K562 (cell line): ENCODE data around the gene CLTRN. TPM values are rescaled to one million over a fixed set of nuclear protein-coding genes. Genes with fewer than 3 reads are reported as not detected.

Source experiments
- ATAC-seq: fragments of 200-7000 bp; cut with Tn5 transposase; 3 replicates; pipeline ENCODE4 v1.9.1; 2020; ENCODE audit warnings: moderate library complexity
- BruUV-seq: library from RNA; stranded (reverse); fragments of 400-500 nt; replicated peaks from 2 replicates; lab custom pipeline; 2021; lab: Mats Ljungman, UMichigan
- CTCF ChIA-PET: fragments of 300-600 bp; formaldehyde crosslinking; extraction: SDS; loops from one replicate; lab custom pipeline; 2021; ENCODE audit warnings: low intra/inter-chr PET ratio; lab: Yijun Ruan, JAX
- POLR2A ChIA-PET: fragments of 300-600, 350-650 bp; sonication (Branson Sonifier 250); formaldehyde crosslinking; extraction: SDS; loops from one replicate; lab custom pipeline; 2021; ENCODE audit warnings: antibody characterized with exemption, inconsistent platforms; lab: Yijun Ruan, JAX
- DNase-seq, 4 experiments: peaks; one replicate each; pipeline versions ENCODE4 v3.0.0 to v3.0.0-alpha.2; 2011 to 2018; ENCODE audit warnings: low spot score in 3 of 4, mixed read lengths in 3 of 4; ENCODE audit errors: extremely low read depth in 1 of 4
- FAIRE-seq: peaks from 2 replicates; lab custom pipeline; 2011; peaks lifted over from hg19 to GRCh38; lab: Jason Lieb, UNC
- H2AFZ ChIP-seq: 2 replicates; pipeline ENCODE4 v1.6.0; 2011; ENCODE audit warnings: low read depth, low read length, control low read depth, inconsistent platforms
- H3K27ac ChIP-seq: fragments of 200-600 bp; 3 replicates; pipeline ENCODE4 v1.8.0; 2011; ENCODE audit warnings: low read depth, mild to moderate bottlenecking, control low read depth, inconsistent platforms, low read length, moderate library complexity, mixed read lengths; ENCODE audit errors: extremely low read depth
- H3K27me3 ChIP-seq, 2 experiments: fragments of 300-600 bp in 1 of 2; 2 replicates in 1 of 2; 3 replicates in 1 of 2; pipeline versions ENCODE4 v1.6.0 to v1.8.0; 2011; ENCODE audit warnings: inconsistent platforms in 2 of 2, low read length in 2 of 2, mild to moderate bottlenecking in 1 of 2, mixed read lengths in 1 of 2, moderate library complexity in 1 of 2; ENCODE audit not compliant: control insufficient read depth in 2 of 2, insufficient read depth in 2 of 2
- H3K36me3 ChIP-seq: fragments of 300-600 bp; 3 replicates; pipeline ENCODE4 v1.8.0; 2011; ENCODE audit warnings: mild to moderate bottlenecking, low read length, inconsistent platforms; ENCODE audit not compliant: control insufficient read depth, insufficient read depth
- H3K4me1 ChIP-seq, 2 experiments: fragments of 200-600 bp in 1 of 2; replicated peaks in 1 of 2; 2 replicates in 1 of 2; 3 replicates in 1 of 2; pipeline versions ENCODE4 v1.5.1 to v1.8.0; 2011; ENCODE audit warnings: inconsistent platforms in 2 of 2, low read length in 2 of 2, mild to moderate bottlenecking in 1 of 2, mixed read lengths in 1 of 2, moderate library complexity in 1 of 2; ENCODE audit not compliant: control insufficient read depth in 2 of 2, insufficient read depth in 2 of 2
- H3K4me2 ChIP-seq: 2 replicates; pipeline ENCODE4 v1.6.1; 2011; ENCODE audit warnings: low read length, control low read depth, inconsistent platforms, mixed read lengths; ENCODE audit not compliant: insufficient read depth
- H3K4me3 ChIP-seq: fragments of 200-600 bp; sonication (generic), shearing (Covaris generic); 2 replicates; pipeline ENCODE4 v1.5.1; 2016; ENCODE audit warnings: control low read depth, inconsistent platforms
- H3K79me2 ChIP-seq: fragments of 200-600 bp; 3 replicates; pipeline ENCODE4 v1.8.0; 2011; ENCODE audit warnings: low read length, inconsistent platforms; ENCODE audit not compliant: control insufficient read depth, insufficient read depth
- H3K9ac ChIP-seq, 2 experiments: 2 replicates each; pipeline versions ENCODE4 v1.6.0 to v1.6.1; 2011; ENCODE audit warnings: low read depth in 2 of 2, low read length in 2 of 2, control low read depth in 1 of 2, inconsistent platforms in 1 of 2, mild to moderate bottlenecking in 1 of 2, mixed read lengths in 1 of 2; ENCODE audit not compliant: insufficient read depth in 1 of 2
- H3K9me1 ChIP-seq: one replicate; pipeline ENCODE4 v1.6.0; 2011; ENCODE audit warnings: inconsistent platforms, mild to moderate bottlenecking, low read length, moderate library complexity; ENCODE audit not compliant: control insufficient read depth, insufficient read depth
- H3K9me3 ChIP-seq: replicated peaks from 2 replicates; pipeline ENCODE4 v1.5.1; 2011; ENCODE audit warnings: low read depth, low read length, inconsistent platforms; ENCODE audit not compliant: control insufficient read depth, insufficient read depth
- H4K20me1 ChIP-seq: replicated peaks from 2 replicates; pipeline ENCODE4 v1.6.1; 2011; ENCODE audit warnings: low read length, inconsistent platforms, mixed read lengths; ENCODE audit not compliant: control insufficient read depth, insufficient read depth
- BRD9 ChIP-seq: fragments of 450-650 bp; IDR thresholded peaks from 2 replicates; pipeline ENCODE4 v1.6.1; 2018; ENCODE audit warnings: low read depth; ENCODE audit not compliant: partially characterized antibody
- CBX1 ChIP-seq: sonication (generic); IDR thresholded peaks from 2 replicates; pipeline ENCODE4 v1.6.1; 2016; ENCODE audit warnings: antibody characterized with exemption, low read depth, mild to moderate bottlenecking
- CBX2 ChIP-seq: fragments of 200-600 bp; sonication (generic); IDR thresholded peaks from one replicate; pipeline ENCODE4 v1.6.1; 2012; ENCODE audit warnings: mild to moderate bottlenecking, low read length, inconsistent platforms; ENCODE audit not compliant: insufficient read depth, poor library complexity, severe bottlenecking
- CTCFL ChIP-seq: IDR thresholded peaks from 2 replicates; pipeline ENCODE4 v1.6.1; 2011; ENCODE audit warnings: borderline replicate concordance, low read depth, mild to moderate bottlenecking, moderate library complexity, low read length; ENCODE audit not compliant: insufficient read depth, poor library complexity, severe bottlenecking
- FOXK2 ChIP-seq, 2 experiments: fragments of 450-650 bp; IDR thresholded peaks in 1 of 2; conservative IDR thresholded peaks in 1 of 2; 2 replicates each; pipeline ENCODE4 v1.6.1; 2016; ENCODE audit warnings: low read depth in 2 of 2, mild to moderate bottlenecking in 1 of 2
- GATAD2A ChIP-seq: fragments of 450-650 bp; IDR thresholded peaks from 2 replicates; pipeline ENCODE4 v1.6.1; 2017
- GTF2F1 ChIP-seq: IDR thresholded peaks from 2 replicates; pipeline ENCODE4 v1.6.1; 2011; ENCODE audit warnings: low read depth, low read length, improper control_type of control experiment
- HDAC6 ChIP-seq: IDR thresholded peaks from 2 replicates; pipeline ENCODE4 v1.6.1; 2012; ENCODE audit warnings: low read depth, mild to moderate bottlenecking, control low read depth, inconsistent platforms, low read length, moderate library complexity
- MLLT1 ChIP-seq, 2 experiments: fragments of 450-650 bp; IDR thresholded peaks; 2 replicates each; pipeline ENCODE4 v1.6.1; 2016
- PCBP1 ChIP-seq: fragments of 200-400 bp; formaldehyde crosslinking; IDR thresholded peaks from 2 replicates; pipeline ENCODE4 v1.6.1; 2018; ENCODE audit warnings: mild to moderate bottlenecking, low read depth, low read length; ENCODE audit not compliant: poor library complexity, severe bottlenecking
- PHF8 ChIP-seq: fragments of 200-600 bp; sonication (generic); IDR thresholded peaks from 2 replicates; pipeline ENCODE4 v1.6.1; 2012; ENCODE audit warnings: mixed run types, mild to moderate bottlenecking, inconsistent platforms, low read length, moderate library complexity, borderline replicate concordance
- PTRF ChIP-seq: fragments of 450-650 bp; IDR thresholded peaks from 2 replicates; pipeline ENCODE4 v1.6.1; 2016; ENCODE audit warnings: mild to moderate bottlenecking, missing genetic modification characterization, missing compliant biosample characterization
- SRSF3 ChIP-seq: fragments of 200-400 bp; formaldehyde crosslinking; IDR thresholded peaks from 2 replicates; pipeline ENCODE4 v1.6.1; 2016; ENCODE audit warnings: mild to moderate bottlenecking, low read length, moderate library complexity; ENCODE audit not compliant: insufficient read depth
- ZBTB11 ChIP-seq, 3 experiments: fragments of 200-800 bp in 1 of 3; fragments of 250-450 bp in 1 of 3; fragments of 450-650 bp in 1 of 3; sonication (Bioruptor Pico) in 1 of 3; sonication (Bioruptor generic) in 1 of 3; formaldehyde crosslinking in 1 of 3; IDR thresholded peaks; 2 replicates each; pipeline versions ENCODE4 v1.6.1 to v1.8.0; 2016 to 2022; ENCODE audit warnings: mild to moderate bottlenecking in 2 of 3, missing genetic modification characterization in 2 of 3, missing compliant biosample characterization in 1 of 3, moderate library complexity in 1 of 3
- ZNF175 ChIP-seq: fragments of 200-800 bp; sonication (Bioruptor generic); IDR thresholded peaks from 2 replicates; pipeline ENCODE4 v1.6.1; 2016; ENCODE audit warnings: low read depth, mild to moderate bottlenecking, missing genetic modification characterization, missing compliant biosample characterization
- ZNF668 ChIP-seq: fragments of 250-450 bp; sonication (Bioruptor Pico); IDR thresholded peaks from 2 replicates; pipeline ENCODE4 v1.8.0; 2022; ENCODE audit warnings: mild to moderate bottlenecking, inconsistent platforms
- WGBS: fragments of 100-300 bp; shearing (Covaris generic); methylation state at CpG from one replicate; pipeline ENCODE4 v1.1.6; 2016; ENCODE audit warnings: low coverage, mixed read lengths; ENCODE audit not compliant: insufficient coverage; ENCODE audit errors: missing lambda C conversion rate; 5-methylcytosine and 5-hydroxymethylcytosine counted together
- in situ Hi-C: fragments of 300-500 bp; cut with MboI; formaldehyde crosslinking; loops from 4 replicates; pipeline ENCODE4 v1.15.0; 2018; ENCODE audit warnings: inconsistent platforms, mixed read lengths
- intact Hi-C: fragments of 100-400 bp; cut with micrococcal nuclease; formaldehyde crosslinking; loops from 2 replicates; pipeline ENCODE4 v1.14.2; 2022
- polyA plus RNA-seq, 8 experiments: library from polyadenylated mRNA; depleted of rRNA in 4 of 8; stranded (reverse) in 5 of 8; unstranded in 3 of 8; fragments of >200 nt; fragmentation: Nextera tagmentation in 2 of 8; fragmentation: Illumina TruSeq in 1 of 8; extraction: Ambion mirVana in 2 of 8; extraction: Trizol in 1 of 8; gene quantifications; 2 replicates each; pipeline versions ENCODE4 v1.2.1 to v1.2.3, GENCODE V29; 2011 to 2014; ENCODE audit warnings: inconsistent platforms in 1 of 8, missing spikeins in 1 of 8
- total RNA-seq, 7 experiments: library from RNA; depleted of rRNA in 6 of 7; stranded (reverse); fragments of >200 nt in 6 of 7; fragmentation: Illumina TruSeq in 2 of 7; extraction: Trizol in 2 of 7; gene quantifications; 2 replicates each; pipeline versions ENCODE4 v1.2.1 to v1.2.3, GENCODE V29; 2011 to 2021; ENCODE audit warnings: low replicate concordance in 1 of 7

CLTRN gene
- total and polyA plus RNA-seq, 9 of the 15 experiments (the other 6 are each of a cell fraction or from before 2014, with no cell fraction given) = 0.11 to 0.36 (median 0.18) TPM; not detected in 2

GRCh38 chrX:15600745-15601144, 63.9 kb downstream of the CLTRN start, which contains the start of gene ACE2:
Gene ACE2, minus strand, starts transcription at chrX:15600960. Its CDS starts 49 bp downstream, at chrX:15600911.
- Histone ChIP-seq H3K9ac (no peak within 1 kb of the TSS), H3K79me2 (no peaks in the 10 kb centered on the region), H2AFZ (peak within 1 kb of the TSS; percentile 44), H4K20me1 (no peaks in the 10 kb centered on the region), H3K4me3 (no peak within 1 kb of the TSS), H3K9me1 (no peaks in the 10 kb centered on the region), H3K9me3 (no peaks in the 10 kb centered on the region), H3K36me3 (no peaks in the 10 kb centered on the region), H3K27ac (no peak within 1 kb of the TSS), H3K4me2 (no peak within 1 kb of the TSS), H3K27me3 (no peaks in the 10 kb centered on the region), H3K4me1 (no peaks in the 10 kb centered on the region)
- intact Hi-C loops (no loop called here), in situ Hi-C loops (no loop called here)
- ChIA-PET CTCF (no interaction called here), POLR2A (no interaction called here)
- no peak for DNase-seq
- FAIRE-seq = peak; percentile 42
- BruUV-seq = no TSS peak
- WGBS = 6% methylated on average over 3 of the region's 4 CpGs
- ATAC-seq = no peak
- TF ChIP-seq GATAD2A (no peak), ZNF668 (CRISPR knock-in tag) (no peak), BRD9 (no peak), FOXK2 (conservative IDR thresholded peaks at IDR 0.05 in 1 of 2, IDR thresholded peaks at IDR 0.05 in 1 of 2; ENCODE audit: low read depth in 2 of 2) (no peak), ZBTB11 (CRISPR knock-in tag; IDR thresholded peaks at IDR 0.05) (no peak), HDAC6 (no peak), PHF8 (no peak), PTRF (no peak), MLLT1 (IDR thresholded peaks at IDR 0.05) (no peak), ZNF175 (no peak), CBX1 (no peak), GTF2F1 (no peak), PCBP1 (no peak), CBX2 (no peak), SRSF3 (no peak), CTCFL (no peak)
